K562 (cell line): ENCODE measurements around the gene ATP5ME. TPM values are rescaled to one million over a fixed set of nuclear protein-coding genes. Genes with fewer than 3 reads are reported as not detected.

Experiments used
- ATAC-seq: fragments of 200-7000 bp; cut with Tn5 transposase; 3 replicates; pipeline ENCODE4 v1.9.1; 2020; ENCODE audit warnings: moderate library complexity
- Bru-seq: library from RNA; stranded (reverse); fragments of 400-500 nt; gene quantifications from one replicate; lab custom pipeline; 2021; lab: Mats Ljungman, UMichigan
- BruChase-seq, 2 experiments: library from RNA; stranded (reverse); fragments of 400-500 nt; gene quantifications; one replicate each; lab custom pipeline; 2021; lab: Mats Ljungman, UMichigan
- BruUV-seq: library from RNA; stranded (reverse); fragments of 400-500 nt; replicated peaks from 2 replicates; lab custom pipeline; 2021; lab: Mats Ljungman, UMichigan
- CTCF ChIA-PET: fragments of 300-600 bp; formaldehyde crosslinking; extraction: SDS; loops from one replicate; lab custom pipeline; 2021; ENCODE audit warnings: low intra/inter-chr PET ratio; lab: Yijun Ruan, JAX
- POLR2A ChIA-PET: fragments of 300-600, 350-650 bp; sonication (Branson Sonifier 250); formaldehyde crosslinking; extraction: SDS; loops from one replicate; lab custom pipeline; 2021; ENCODE audit warnings: antibody characterized with exemption, inconsistent platforms; lab: Yijun Ruan, JAX
- DNase-seq, 4 experiments: peaks; one replicate each; pipeline versions ENCODE4 v3.0.0 to v3.0.0-alpha.2; 2011 to 2018; ENCODE audit warnings: low spot score in 3 of 4, mixed read lengths in 3 of 4; ENCODE audit errors: extremely low read depth in 1 of 4
- FAIRE-seq: peaks from 2 replicates; lab custom pipeline; 2011; peaks lifted over from hg19 to GRCh38; lab: Jason Lieb, UNC
- H2AFZ ChIP-seq: 2 replicates; pipeline ENCODE4 v1.6.0; 2011; ENCODE audit warnings: low read depth, low read length, control low read depth, inconsistent platforms
- H3K27ac ChIP-seq: fragments of 200-600 bp; 3 replicates; pipeline ENCODE4 v1.8.0; 2011; ENCODE audit warnings: low read depth, mild to moderate bottlenecking, control low read depth, inconsistent platforms, low read length, moderate library complexity, mixed read lengths; ENCODE audit errors: extremely low read depth
- H3K27me3 ChIP-seq, 2 experiments: fragments of 300-600 bp in 1 of 2; 2 replicates in 1 of 2; 3 replicates in 1 of 2; pipeline versions ENCODE4 v1.6.0 to v1.8.0; 2011; ENCODE audit warnings: inconsistent platforms in 2 of 2, low read length in 2 of 2, mild to moderate bottlenecking in 1 of 2, mixed read lengths in 1 of 2, moderate library complexity in 1 of 2; ENCODE audit not compliant: control insufficient read depth in 2 of 2, insufficient read depth in 2 of 2
- H3K36me3 ChIP-seq: fragments of 300-600 bp; 3 replicates; pipeline ENCODE4 v1.8.0; 2011; ENCODE audit warnings: mild to moderate bottlenecking, low read length, inconsistent platforms; ENCODE audit not compliant: control insufficient read depth, insufficient read depth
- H3K4me1 ChIP-seq, 2 experiments: fragments of 200-600 bp in 1 of 2; replicated peaks in 1 of 2; 2 replicates in 1 of 2; 3 replicates in 1 of 2; pipeline versions ENCODE4 v1.5.1 to v1.8.0; 2011; ENCODE audit warnings: inconsistent platforms in 2 of 2, low read length in 2 of 2, mild to moderate bottlenecking in 1 of 2, mixed read lengths in 1 of 2, moderate library complexity in 1 of 2; ENCODE audit not compliant: control insufficient read depth in 2 of 2, insufficient read depth in 2 of 2
- H3K4me2 ChIP-seq: 2 replicates; pipeline ENCODE4 v1.6.1; 2011; ENCODE audit warnings: low read length, control low read depth, inconsistent platforms, mixed read lengths; ENCODE audit not compliant: insufficient read depth
- H3K4me3 ChIP-seq: fragments of 200-600 bp; sonication (generic), shearing (Covaris generic); 2 replicates; pipeline ENCODE4 v1.5.1; 2016; ENCODE audit warnings: control low read depth, inconsistent platforms
- H3K79me2 ChIP-seq: fragments of 200-600 bp; 3 replicates; pipeline ENCODE4 v1.8.0; 2011; ENCODE audit warnings: low read length, inconsistent platforms; ENCODE audit not compliant: control insufficient read depth, insufficient read depth
- H3K9ac ChIP-seq, 2 experiments: 2 replicates each; pipeline versions ENCODE4 v1.6.0 to v1.6.1; 2011; ENCODE audit warnings: low read depth in 2 of 2, low read length in 2 of 2, control low read depth in 1 of 2, inconsistent platforms in 1 of 2, mild to moderate bottlenecking in 1 of 2, mixed read lengths in 1 of 2; ENCODE audit not compliant: insufficient read depth in 1 of 2
- H3K9me1 ChIP-seq: one replicate; pipeline ENCODE4 v1.6.0; 2011; ENCODE audit warnings: inconsistent platforms, mild to moderate bottlenecking, low read length, moderate library complexity; ENCODE audit not compliant: control insufficient read depth, insufficient read depth
- H3K9me3 ChIP-seq: replicated peaks from 2 replicates; pipeline ENCODE4 v1.5.1; 2011; ENCODE audit warnings: low read depth, low read length, inconsistent platforms; ENCODE audit not compliant: control insufficient read depth, insufficient read depth
- H4K20me1 ChIP-seq: replicated peaks from 2 replicates; pipeline ENCODE4 v1.6.1; 2011; ENCODE audit warnings: low read length, inconsistent platforms, mixed read lengths; ENCODE audit not compliant: control insufficient read depth, insufficient read depth
- HCFC1 ChIP-seq: IDR thresholded peaks from 2 replicates; pipeline ENCODE4 v1.6.1; 2012; ENCODE audit warnings: low read depth, low read length, improper control_type of control experiment
- MCM5 ChIP-seq: fragments of 450-650 bp; IDR thresholded peaks from 2 replicates; pipeline ENCODE4 v1.6.1; 2016; ENCODE audit warnings: low read depth
- RFX5 ChIP-seq: IDR thresholded peaks from 2 replicates; pipeline ENCODE4 v1.6.1; 2011; ENCODE audit warnings: low read depth, mild to moderate bottlenecking, improper control_type of control experiment, low read length
- SMC3 ChIP-seq: conservative IDR thresholded peaks from 2 replicates; pipeline ENCODE4 v1.6.1; 2011; ENCODE audit warnings: low read depth, low read length, improper control_type of control experiment; ENCODE audit not compliant: insufficient read depth
- ZBTB11 ChIP-seq, 3 experiments: fragments of 200-800 bp in 1 of 3; fragments of 250-450 bp in 1 of 3; fragments of 450-650 bp in 1 of 3; sonication (Bioruptor Pico) in 1 of 3; sonication (Bioruptor generic) in 1 of 3; formaldehyde crosslinking in 1 of 3; IDR thresholded peaks; 2 replicates each; pipeline versions ENCODE4 v1.6.1 to v1.8.0; 2016 to 2022; ENCODE audit warnings: mild to moderate bottlenecking in 2 of 3, missing genetic modification characterization in 2 of 3, missing compliant biosample characterization in 1 of 3, moderate library complexity in 1 of 3
- ZFX ChIP-seq: sonication (generic); formaldehyde crosslinking; IDR thresholded peaks from 2 replicates; pipeline ENCODE4 v1.8.0; 2022; ENCODE audit warnings: mild to moderate bottlenecking, missing genetic modification reagents, moderate library complexity
- ZNF511 ChIP-seq: sonication (generic); formaldehyde crosslinking; IDR thresholded peaks from 2 replicates; pipeline ENCODE4 v1.8.0; 2022; ENCODE audit warnings: mild to moderate bottlenecking, missing genetic modification reagents
- ZNF76 ChIP-seq: fragments of 250-450 bp; sonication (Bioruptor Pico); IDR thresholded peaks from 2 replicates; pipeline ENCODE4 v1.4.0; 2020; ENCODE audit warnings: mild to moderate bottlenecking, moderate library complexity, borderline replicate concordance
- ZNF830 ChIP-seq: fragments of 250-450 bp; sonication (Bioruptor Pico); IDR thresholded peaks from 2 replicates; pipeline ENCODE4 v1.5.0; 2021; ENCODE audit warnings: mild to moderate bottlenecking
- WGBS: fragments of 100-300 bp; shearing (Covaris generic); methylation state at CpG from one replicate; pipeline ENCODE4 v1.1.6; 2016; ENCODE audit warnings: low coverage, mixed read lengths; ENCODE audit not compliant: insufficient coverage; ENCODE audit errors: missing lambda C conversion rate; 5-methylcytosine and 5-hydroxymethylcytosine counted together
- in situ Hi-C: fragments of 300-500 bp; cut with MboI; formaldehyde crosslinking; loops from 4 replicates; pipeline ENCODE4 v1.15.0; 2018; ENCODE audit warnings: inconsistent platforms, mixed read lengths
- intact Hi-C: fragments of 100-400 bp; cut with micrococcal nuclease; formaldehyde crosslinking; loops from 2 replicates; pipeline ENCODE4 v1.14.2; 2022
- long read RNA-seq, 3 experiments: library from polyadenylated mRNA in 2 of 3; library from RNA in 1 of 3; unstranded in 2 of 3; stranded (forward) in 1 of 3; transcript quantifications; one replicate each; pipeline ENCODE4 v2.0.0, GENCODE V29; 2019 to 2022
- polyA minus RNA-seq, 3 experiments: library from RNA; depleted of rRNA, polyadenylated mRNA; stranded (reverse); fragments of >200 nt; gene quantifications; 2 replicates each; pipeline ENCODE4 v1.2.3, GENCODE V29; 2011
- polyA plus RNA-seq, 8 experiments: library from polyadenylated mRNA; depleted of rRNA in 4 of 8; stranded (reverse) in 5 of 8; unstranded in 3 of 8; fragments of >200 nt; fragmentation: Nextera tagmentation in 2 of 8; fragmentation: Illumina TruSeq in 1 of 8; extraction: Ambion mirVana in 2 of 8; extraction: Trizol in 1 of 8; gene quantifications; 2 replicates each; pipeline versions ENCODE4 v1.2.1 to v1.2.3, GENCODE V29; 2011 to 2014; ENCODE audit warnings: inconsistent platforms in 1 of 8, missing spikeins in 1 of 8
- total RNA-seq, 7 experiments: library from RNA; depleted of rRNA in 6 of 7; stranded (reverse); fragments of >200 nt in 6 of 7; fragmentation: Illumina TruSeq in 2 of 7; extraction: Trizol in 2 of 7; gene quantifications; 2 replicates each; pipeline versions ENCODE4 v1.2.1 to v1.2.3, GENCODE V29; 2011 to 2021; ENCODE audit warnings: low replicate concordance in 1 of 7

The ATP5ME gene
- 72.8 and 88.6 TPM in 2 replicates for total RNA-seq (2011; cell fraction: chromatin; rRNA removed; ENCODE audit: low replicate concordance)
- total RNA-seq (2011; cell fraction: nucleolus; rRNA removed) = 122 and 189 TPM in 2 replicates
- 125 and 130 TPM in 2 replicates for total RNA-seq (2011; cell fraction: nucleoplasm; rRNA removed)
- 746 and 978 TPM in 2 replicates for total RNA-seq (2014; rRNA removed)
- 839 and 887 TPM in 2 replicates for total RNA-seq (2014; rRNA removed; fragmentation: Illumina TruSeq; extraction: Trizol)
- total RNA-seq (2015; rRNA removed; fragmentation: Illumina TruSeq; extraction: Trizol) = 914 and 930 TPM in 2 replicates
- total RNA-seq (2021) = 509 and 535 TPM in 2 replicates
- polyA plus RNA-seq (2011; rRNA removed) = 573 and 595 TPM in 2 replicates
- 589 and 678 TPM in 2 replicates for polyA plus RNA-seq (2011; cell fraction: cytosol; rRNA removed)
- 222 and 265 TPM in 2 replicates for polyA plus RNA-seq (2011; cell fraction: nucleus; rRNA removed)
- polyA plus RNA-seq (2012) = 689 and 2,439 TPM in 2 replicates
- 632 and 822 TPM in 2 replicates for polyA plus RNA-seq (2014; fragmentation: Illumina TruSeq; extraction: Trizol)
- 1,000 to 10,000 TPM; 2,400 to 2,480 TPM for polyA plus RNA-seq (2014; fragmentation: Nextera tagmentation; extraction: Ambion mirVana)
- 987 and 1,053 TPM in 2 replicates for polyA plus RNA-seq (2014; rRNA removed)
- polyA minus RNA-seq (2011; rRNA and poly(A)+ RNA removed) = 147 and 173 TPM in 2 replicates
- polyA minus RNA-seq (2011; cell fraction: cytosol; rRNA and poly(A)+ RNA removed) = 96.7 and 103 TPM in 2 replicates
- polyA minus RNA-seq (2011; cell fraction: nucleus; rRNA and poly(A)+ RNA removed) = 41.5 and 69.1 TPM in 2 replicates
- Bru-seq, nascent RNA = percentile 95 among the genes with signal in this experiment
- BruChase-seq, experiment 1, labeled RNA remaining after a 2-hour chase = percentile 87 among the genes with signal in this experiment
- percentile 84 among the genes with signal in this experiment for BruChase-seq, experiment 2, labeled RNA remaining after a 6-hour chase
- long read RNA-seq, experiment 1, transcript ATP5ME-202 (3 exons, 300 nt) = minor isoform, 46 of 1,254 reads
- long read RNA-seq, experiment 1, transcript ATP5ME-204 (2 exons, 247 nt) = minor isoform, 335 of 1,254 reads
- long read RNA-seq, experiment 1, transcript ATP5ME-201 (4 exons, 365 nt) = major isoform, 844 of 1,254 reads
- long read RNA-seq, experiment 1, partial matches to known transcripts = 18 of 1,254 reads
- long read RNA-seq, experiment 1, other reads (novel, unspliced or antisense) = 5 of 1,254 reads
- long read RNA-seq, experiment 2, transcript ATP5ME-202 (3 exons, 300 nt) = minor isoform, 10 of 255 reads
- long read RNA-seq, experiment 2, transcript ATP5ME-201 (4 exons, 365 nt) = major isoform, 221 of 255 reads
- long read RNA-seq, experiment 2, transcript ATP5ME-205 (3 exons, 393 nt) = minor isoform, 5 of 255 reads
- long read RNA-seq, experiment 2, partial matches to known transcripts = 0 of 255 reads
- long read RNA-seq, experiment 2, other reads (novel, unspliced or antisense) = 19 of 255 reads
- long read RNA-seq, experiment 3, transcript ATP5ME-201 (4 exons, 365 nt) = major isoform, 244 of 251 reads
- long read RNA-seq, experiment 3, partial matches to known transcripts = 0 of 251 reads
- long read RNA-seq, experiment 3, other reads (novel, unspliced or antisense) = 5 of 251 reads

GRCh38 chr4:674172-675035 is at the start of gene ATP5ME, which contains the start of gene MYL5:
TSS of gene ATP5ME (minus strand) at chr4:674276. CDS start at chr4:674247, 29 bp downstream.
TSS of gene MYL5 (plus strand) at chr4:674542. CDS start at chr4:678027, 3,485 bp downstream.
- under 1% methylated on average over 69 of the region's 84 CpGs for WGBS
- DNase-seq (peak; percentile 97 to 100 (median 98)), FAIRE-seq (peak; percentile 100), ATAC-seq (peak; percentile 91)
- intact Hi-C loops (loop anchor here (1.0 kb wide), 1 partner anchor 72 kb away; no protein-coding TSS in a partner anchor), in situ Hi-C loops (no loop called here)
- Histone ChIP-seq H3K27me3 (no peaks in the 10 kb centered on the region), H3K4me2 (peak within 1 kb of the TSS; percentile 93), H3K79me2 (peaks cover 22% of the 10 kb centered on the region), H3K9me3 (no peaks in the 10 kb centered on the region), H3K36me3 (peaks cover 32% of the 10 kb centered on the region), H3K4me3 (peak within 1 kb of the TSS; percentile 97), H4K20me1 (peaks cover 5% of the 10 kb centered on the region; the same call in 1 of the 2 replicates), H2AFZ (peak within 1 kb of the TSS; percentile 88), H3K9me1 (no peaks in the 10 kb centered on the region), H3K27ac (peak within 1 kb of the TSS; percentile 91), H3K9ac (peak within 1 kb of the TSS; percentile 95 to 96), H3K4me1 (peaks cover 9 to 61% of the 10 kb centered on the region in 2 experiments)
- BruUV-seq = TSS peak; percentile 68
- ChIA-PET POLR2A (interaction anchor here (0.5 to 0.7 kb wide), 6 partner anchors 9 to 200 kb away, joined by 3 to 4 read pairs (median 3); no protein-coding TSS in a partner anchor), CTCF (interaction anchor here (0.7 to 1.0 kb wide), 2 partner anchors 10 to 55 kb away, joined by 3 to 5 read pairs; no protein-coding TSS in a partner anchor)
- TF ChIP-seq MCM5 (no peak), ZNF511 (peak; percentile 77; the same call in 1 of the 2 replicates), ZFX (CRISPR knock-in tag) (peak; percentile 98), ZBTB11 (CRISPR knock-in tag; IDR thresholded peaks at IDR 0.05) (peak in 2 of 3 experiments; percentile 55 to 85; a peak in 4 of 6 replicates), RFX5 (peak; percentile 64; the same call in 1 of the 2 replicates), SMC3 (peak; percentile 65), HCFC1 (peak; percentile 80), ZNF830 (CRISPR knock-in tag) (no peak), ZNF76 (CRISPR knock-in tag) (no peak)
